ENCODE results near the gene RPL10.
A peak's percentile ranks its signal among the peaks of the same experiment; 100 is the strongest.

RPL10 gene

DNA sequence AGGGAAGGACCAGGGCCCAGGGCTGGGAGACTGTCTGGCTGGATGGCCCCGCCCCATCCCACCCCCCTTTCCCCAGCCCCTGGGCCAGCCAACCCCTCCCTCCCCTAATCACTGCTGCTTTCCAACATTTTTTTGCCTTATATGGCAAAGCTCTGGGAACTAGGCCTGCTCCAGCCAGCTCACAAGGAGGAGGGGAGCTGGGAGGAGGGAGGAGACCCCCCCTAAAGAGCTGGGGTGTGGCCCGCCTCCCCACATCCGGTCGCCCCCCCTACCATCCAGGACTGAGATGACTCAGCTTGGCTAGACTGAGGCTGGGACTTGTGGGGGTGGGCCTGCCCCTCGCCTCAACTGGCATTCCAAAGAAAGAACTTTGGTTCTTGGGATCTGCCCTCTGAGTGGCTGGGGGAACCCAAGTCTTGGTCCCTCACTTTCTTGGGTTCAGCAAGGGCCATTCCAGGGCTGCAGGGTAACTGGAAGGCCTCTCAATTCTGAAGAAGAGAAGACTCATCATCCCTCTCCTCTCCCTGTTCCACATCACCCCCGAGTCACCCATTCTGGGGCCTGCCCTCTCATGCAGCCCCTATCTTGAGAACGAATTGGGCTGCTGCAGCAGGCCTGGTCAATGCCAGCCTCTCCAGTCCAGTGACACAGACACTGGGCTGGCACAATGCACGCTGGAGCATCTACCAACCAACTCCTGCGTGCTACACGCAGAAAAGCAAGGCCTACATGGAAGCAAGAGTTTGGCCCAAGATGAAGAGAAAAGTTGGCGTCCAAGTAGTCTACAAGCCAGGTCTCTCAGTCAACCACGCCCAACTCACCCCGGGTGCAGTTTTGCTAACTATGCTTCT is 28.5 kb upstream of the RPL10 start:
- H3K27ac Mint-ChIP-seq: peak overlapping the region; percentile 93
- peaks cover 74% of the 10 kb centered on the region for H3K36me3 Mint-ChIP-seq
- DNase-seq (ENCODE audit: low spot score in 2 of 2): peak; percentile 47 to 85
- no peaks in the 10 kb centered on the region for H3K9me3 Mint-ChIP-seq
- H3K4me1 Mint-ChIP-seq: peaks cover 26% of the 10 kb centered on the region
- peak; percentile 19 for ATAC-seq
- H3K4me3 Mint-ChIP-seq: peak overlapping the region; percentile 83

DNA sequence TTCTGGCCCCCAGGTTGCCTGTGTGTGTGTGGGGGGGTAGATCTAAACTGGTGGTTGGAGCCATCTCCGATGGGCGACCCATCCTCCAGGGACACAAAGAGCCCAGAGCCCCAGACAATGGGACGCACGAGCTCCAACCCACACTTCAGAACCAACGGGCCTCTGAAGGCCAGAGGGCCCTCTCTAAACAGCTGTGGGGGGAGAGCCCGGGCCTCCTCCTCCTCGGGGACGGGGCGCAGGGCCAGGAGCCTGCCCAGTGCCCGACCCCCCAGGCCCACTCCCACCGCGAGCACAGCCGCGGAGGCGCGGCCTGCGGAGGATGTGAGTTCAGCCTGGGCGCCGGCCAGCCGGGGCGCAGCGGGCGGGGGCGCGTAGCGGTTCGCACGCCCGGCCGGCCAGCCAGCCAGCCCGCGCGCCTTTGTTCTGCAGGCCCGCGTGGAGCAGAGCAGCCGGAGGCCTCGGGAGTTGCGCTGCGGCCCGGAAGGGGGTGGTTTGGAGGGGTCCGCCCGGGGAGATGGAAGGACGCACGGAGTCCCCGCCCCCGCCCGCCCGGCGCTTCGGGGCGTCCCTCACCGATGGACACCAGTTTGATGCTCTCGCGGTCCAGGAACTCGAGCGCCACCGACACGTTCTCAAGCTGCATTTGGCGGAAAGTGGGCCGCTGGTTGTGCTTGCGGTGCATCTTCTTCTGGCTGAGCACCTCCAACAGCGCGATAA is 27.7 kb upstream of the RPL10 start:
- ATAC-seq: no peak
- H3K36me3 Mint-ChIP-seq: peaks cover 66% of the 10 kb centered on the region
- peak overlapping the region; percentile 93 for H3K27ac Mint-ChIP-seq
- no peak for DNase-seq (ENCODE audit: low spot score in 2 of 2)
- peaks cover 22% of the 10 kb centered on the region for H3K4me1 Mint-ChIP-seq
- peak overlapping the region; percentile 83 for H3K4me3 Mint-ChIP-seq
- no peaks in the 10 kb centered on the region for H3K9me3 Mint-ChIP-seq

DNA sequence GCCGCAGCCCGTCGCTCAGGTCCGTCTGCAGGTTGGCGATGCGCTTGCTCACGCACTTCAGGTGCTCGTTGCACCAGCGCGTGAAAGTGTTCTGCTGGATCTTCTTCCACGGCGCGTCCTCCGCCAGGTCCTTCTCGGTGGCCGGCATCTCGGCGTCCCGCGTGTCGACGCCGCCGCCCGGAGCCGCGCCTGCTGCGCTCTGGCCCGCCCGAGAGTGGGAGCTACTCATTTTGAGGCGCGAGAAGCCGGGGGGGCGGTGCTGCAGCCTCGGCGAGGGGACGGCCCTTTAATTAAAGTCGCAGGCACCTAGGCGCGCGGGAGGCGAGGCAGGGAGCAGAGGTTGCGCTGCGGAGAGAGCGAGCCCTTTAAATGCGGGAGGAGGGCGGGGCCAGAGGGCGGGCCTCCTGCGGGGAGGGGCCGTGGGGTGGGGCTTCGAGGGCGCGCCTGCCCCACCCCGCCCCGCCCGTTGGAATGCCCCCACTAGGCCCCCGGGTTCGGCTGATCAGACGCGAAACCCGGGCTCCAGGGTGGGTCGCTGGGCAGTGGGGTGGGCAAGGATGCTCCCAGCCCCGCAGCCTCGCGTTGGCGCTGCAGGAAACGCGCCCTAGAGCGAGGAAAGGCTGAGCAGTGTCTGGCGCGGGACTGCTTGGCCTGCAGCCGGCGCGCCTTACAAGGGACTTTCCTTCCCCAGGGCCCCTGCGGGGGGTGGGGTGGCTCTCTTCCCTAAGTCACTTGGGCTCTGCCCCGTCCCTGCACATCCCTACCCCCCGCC is 27.0 kb upstream of the RPL10 start:
- peaks cover 59% of the 10 kb centered on the region for H3K36me3 Mint-ChIP-seq
- DNase-seq (ENCODE audit: low spot score in 2 of 2): peak; percentile 70 to 91
- ATAC-seq: peak; percentile 65
- H3K9me3 Mint-ChIP-seq: no peaks in the 10 kb centered on the region
- peaks cover 22% of the 10 kb centered on the region for H3K4me1 Mint-ChIP-seq
- peak overlapping the region; percentile 89 for H3K27ac Mint-ChIP-seq
- peak overlapping the region; percentile 83 for H3K4me3 Mint-ChIP-seq

DNA sequence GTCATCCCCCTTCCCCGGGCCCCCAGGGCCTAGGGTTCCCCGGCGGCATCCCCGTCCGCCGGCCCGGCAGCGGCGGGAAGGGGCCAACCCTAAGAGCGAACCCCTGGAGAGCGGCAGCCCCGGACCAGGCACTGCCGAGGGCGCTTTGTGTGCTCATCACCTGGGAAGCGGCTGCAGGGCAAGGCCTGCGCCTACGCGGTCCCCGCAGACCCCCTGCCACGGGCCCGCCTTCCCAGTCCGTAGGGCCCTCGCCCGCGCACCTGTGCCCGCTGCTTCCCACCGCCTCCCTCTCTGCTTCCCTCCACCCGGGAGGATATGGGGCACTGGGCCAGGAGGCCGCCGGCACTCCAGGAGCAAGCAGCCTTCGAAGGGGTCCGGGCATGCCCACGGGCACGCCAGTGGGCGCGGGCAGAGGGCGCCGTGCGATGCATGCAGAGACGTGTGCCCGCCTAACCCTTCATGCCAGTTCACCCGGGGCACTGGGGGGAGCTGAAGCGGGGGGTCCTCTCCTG is 26.3 kb upstream of the RPL10 start:
- H3K27ac Mint-ChIP-seq: peak overlapping the region; percentile 86
- no peak for DNase-seq (ENCODE audit: low spot score in 2 of 2)
- H3K4me1 Mint-ChIP-seq: peaks cover 19% of the 10 kb centered on the region
- ATAC-seq: peak; percentile 0
- peaks cover 52% of the 10 kb centered on the region for H3K36me3 Mint-ChIP-seq
- H3K9me3 Mint-ChIP-seq: no peaks in the 10 kb centered on the region
- peak overlapping the region; percentile 83 for H3K4me3 Mint-ChIP-seq

DNA sequence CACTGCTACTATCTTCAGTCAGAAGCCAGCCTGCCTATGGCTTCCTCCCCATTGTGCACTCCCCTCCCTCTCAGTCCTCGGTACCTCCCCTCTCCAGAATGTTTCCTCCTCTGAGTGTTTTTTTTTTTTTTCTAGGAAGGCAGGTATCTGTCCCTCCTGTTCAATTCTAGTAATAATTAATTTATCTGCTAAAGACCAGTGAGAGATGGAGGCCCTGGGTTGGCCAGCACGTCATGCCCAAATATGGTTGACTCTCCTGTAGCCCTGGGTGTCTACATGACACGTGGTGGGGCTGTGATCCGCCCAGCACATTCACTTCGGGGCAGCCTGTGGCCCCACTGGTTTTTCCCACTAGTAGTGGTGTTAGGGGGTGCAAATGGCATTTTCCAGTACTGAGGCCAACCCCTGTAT is 25.6 kb upstream of the RPL10 start:
- peak in 1 of 2 donors; percentile 72 for DNase-seq (ENCODE audit: low spot score in 2 of 2)
- peak; percentile 37 for ATAC-seq
- peaks cover 45% of the 10 kb centered on the region for H3K36me3 Mint-ChIP-seq
- H3K4me1 Mint-ChIP-seq: peaks cover 22% of the 10 kb centered on the region
- no peaks in the 10 kb centered on the region for H3K9me3 Mint-ChIP-seq
- H3K4me3 Mint-ChIP-seq: peak overlapping the region; percentile 83
- H3K27ac Mint-ChIP-seq: peak overlapping the region; percentile 86

DNA sequence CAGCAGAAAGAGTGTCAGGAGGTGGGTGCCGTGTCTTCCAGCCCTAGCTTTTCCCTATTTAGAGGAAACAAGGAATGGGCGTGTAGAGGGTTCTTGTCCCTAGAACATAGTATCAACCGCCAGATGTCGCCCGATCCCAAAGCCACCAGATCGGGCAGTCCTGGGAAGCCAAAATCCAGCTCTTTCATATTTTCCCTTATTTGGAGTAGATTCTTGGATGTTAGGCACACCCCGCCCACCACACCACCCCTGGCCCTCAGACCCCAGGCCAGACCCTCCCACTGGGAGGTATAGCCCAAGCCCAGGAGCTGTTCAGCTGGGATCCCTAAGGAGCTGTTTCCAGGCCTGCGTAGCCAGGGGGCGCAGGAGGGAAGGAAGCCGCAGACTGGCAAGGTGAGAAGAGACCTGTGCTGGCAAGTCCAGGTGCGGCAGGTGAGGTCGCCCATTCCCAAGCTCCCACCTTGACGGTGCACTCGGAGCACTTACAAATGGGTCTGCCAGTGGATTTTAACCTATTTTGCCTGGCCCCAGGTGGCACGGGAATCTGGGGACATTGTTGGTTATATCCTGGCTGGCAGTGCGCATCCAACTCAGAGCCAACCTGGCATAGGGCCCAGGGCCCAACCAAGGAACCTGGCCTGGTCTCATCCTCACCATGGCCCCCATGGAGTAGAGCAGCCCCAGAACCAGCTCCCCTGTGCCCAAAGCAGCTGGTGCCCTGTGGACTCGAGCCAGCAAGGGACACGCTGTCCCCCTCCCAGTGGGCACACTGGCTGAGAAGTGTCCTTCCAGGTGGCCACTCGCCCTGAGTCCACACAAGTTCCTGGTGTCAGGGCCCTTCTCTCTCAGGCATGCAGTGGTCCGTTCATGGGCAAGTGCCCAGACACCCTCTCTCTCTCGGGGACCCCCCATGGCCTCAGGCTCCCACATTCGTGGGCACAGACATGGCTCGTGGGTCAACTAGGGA is 24.6 kb upstream of the RPL10 start:
- H3K36me3 Mint-ChIP-seq: peaks cover 35% of the 10 kb centered on the region
- no peak overlapping the region for H3K27ac Mint-ChIP-seq
- peak overlapping the region; percentile 83 for H3K4me3 Mint-ChIP-seq
- DNase-seq (ENCODE audit: low spot score in 2 of 2): no peak
- H3K9me3 Mint-ChIP-seq: no peaks in the 10 kb centered on the region
- no peak for ATAC-seq
- H3K4me1 Mint-ChIP-seq: peaks cover 13% of the 10 kb centered on the region

DNA sequence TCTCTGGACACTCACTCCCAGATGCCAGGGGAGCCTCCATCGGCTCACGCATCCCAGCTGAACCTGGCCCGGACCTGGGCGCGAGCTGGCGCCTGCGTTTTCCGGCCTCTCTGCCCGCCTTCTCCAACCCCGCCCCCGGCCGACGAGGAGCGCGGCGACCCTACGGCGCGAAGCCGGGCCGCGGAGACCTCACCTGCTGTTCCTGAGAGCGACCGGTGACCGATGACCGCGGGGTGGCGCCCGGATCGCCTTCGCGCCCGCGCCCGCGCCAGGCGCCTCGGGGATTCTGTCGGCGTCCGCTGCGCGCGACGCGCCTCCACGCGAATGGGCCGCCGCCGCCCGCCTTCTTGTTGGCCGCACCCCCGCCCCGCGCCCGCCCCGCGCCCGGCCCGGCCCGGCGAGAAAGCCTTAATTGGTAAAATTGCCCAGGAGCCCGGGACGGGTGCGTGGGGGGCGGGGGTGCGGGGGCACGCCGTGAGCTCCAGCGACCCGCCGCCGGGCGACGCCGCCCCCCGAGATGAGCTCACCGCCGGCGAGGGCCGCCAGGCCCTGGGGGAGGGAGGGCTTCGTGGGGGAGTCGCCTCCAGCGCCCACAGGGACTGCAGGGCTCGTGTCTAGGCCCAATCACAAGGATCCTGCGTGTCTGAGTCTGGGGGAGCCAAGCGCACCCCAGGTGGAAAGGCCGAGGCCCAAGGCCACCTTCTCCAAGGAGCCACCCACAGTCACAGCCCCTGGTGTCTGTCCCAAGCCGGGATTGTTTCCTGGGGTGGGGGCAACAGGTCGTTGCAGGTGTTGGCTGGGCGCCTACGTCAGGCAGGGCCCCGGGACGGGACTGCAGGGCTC is 23.6 kb upstream of the RPL10 start, which contains the start of gene FLNA:
TSS of gene FLNA (minus strand) at position 322 of the 843 bp plus-strand sequence. CDS start 3,389 bp downstream, outside the sequence.
- ATAC-seq (no peak), DNase-seq (ENCODE audit: low spot score in 2 of 2) (no peak)
- no peak within 1 kb of the TSS for H3K27ac Mint-ChIP-seq
- no peaks in the 10 kb centered on the region for H3K9me3 Mint-ChIP-seq
- H3K36me3 Mint-ChIP-seq: peaks cover 28% of the 10 kb centered on the region
- H3K4me3 Mint-ChIP-seq: peak within 1 kb of the TSS; percentile 83
- peaks cover 13% of the 10 kb centered on the region for H3K4me1 Mint-ChIP-seq

DNA sequence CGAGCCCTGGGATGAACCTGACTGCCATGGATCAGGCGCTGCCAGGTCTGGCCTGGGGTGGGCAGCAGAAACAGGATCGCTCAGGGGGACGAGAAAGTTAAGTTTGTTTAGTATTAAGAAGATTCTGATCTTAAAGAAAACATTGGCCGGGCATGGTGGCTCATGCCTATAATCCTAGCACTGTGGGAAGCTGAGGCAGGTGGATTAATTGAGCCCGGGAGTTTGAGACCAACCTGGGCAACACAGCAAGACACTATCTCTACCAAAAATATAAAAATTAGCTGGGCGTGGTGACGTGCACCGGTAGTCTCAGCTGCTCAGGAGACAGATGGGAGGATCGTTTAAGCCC is 23.0 kb upstream of the RPL10 start:
- ATAC-seq (no peak), DNase-seq (ENCODE audit: low spot score in 2 of 2) (no peak)
- peak overlapping the region; percentile 83 for H3K4me3 Mint-ChIP-seq
- H3K4me1 Mint-ChIP-seq: peaks cover 17% of the 10 kb centered on the region
- H3K27ac Mint-ChIP-seq: no peak overlapping the region
- H3K36me3 Mint-ChIP-seq: peaks cover 28% of the 10 kb centered on the region
- no peaks in the 10 kb centered on the region for H3K9me3 Mint-ChIP-seq

DNA sequence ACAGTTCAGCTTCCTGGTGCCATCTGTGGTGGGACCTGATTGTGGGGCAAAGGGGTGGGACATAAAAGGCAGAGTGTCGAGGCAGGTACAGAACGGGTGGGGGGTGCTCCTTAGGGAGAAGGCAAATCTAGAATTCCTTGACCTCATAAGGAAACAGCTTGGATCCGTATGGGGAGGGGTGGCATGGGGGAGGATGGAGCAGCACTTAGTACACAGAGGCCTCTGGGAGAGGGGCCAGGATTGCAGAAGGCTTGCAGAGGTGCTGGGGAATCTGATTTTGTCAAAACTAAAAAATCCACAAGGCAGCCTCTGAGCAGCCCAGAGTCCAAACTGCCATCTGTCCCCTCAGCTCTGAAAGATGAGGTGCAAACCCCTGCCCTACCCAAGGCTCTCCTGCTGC is 21.4 kb upstream of the RPL10 start:
- ATAC-seq: no peak
- H3K4me1 Mint-ChIP-seq: peaks cover 27% of the 10 kb centered on the region
- H3K27ac Mint-ChIP-seq: peak overlapping the region; percentile 52
- no peaks in the 10 kb centered on the region for H3K9me3 Mint-ChIP-seq
- H3K4me3 Mint-ChIP-seq: peak overlapping the region; percentile 83
- DNase-seq (ENCODE audit: low spot score in 2 of 2): no peak
- H3K36me3 Mint-ChIP-seq: peaks cover 31% of the 10 kb centered on the region

DNA sequence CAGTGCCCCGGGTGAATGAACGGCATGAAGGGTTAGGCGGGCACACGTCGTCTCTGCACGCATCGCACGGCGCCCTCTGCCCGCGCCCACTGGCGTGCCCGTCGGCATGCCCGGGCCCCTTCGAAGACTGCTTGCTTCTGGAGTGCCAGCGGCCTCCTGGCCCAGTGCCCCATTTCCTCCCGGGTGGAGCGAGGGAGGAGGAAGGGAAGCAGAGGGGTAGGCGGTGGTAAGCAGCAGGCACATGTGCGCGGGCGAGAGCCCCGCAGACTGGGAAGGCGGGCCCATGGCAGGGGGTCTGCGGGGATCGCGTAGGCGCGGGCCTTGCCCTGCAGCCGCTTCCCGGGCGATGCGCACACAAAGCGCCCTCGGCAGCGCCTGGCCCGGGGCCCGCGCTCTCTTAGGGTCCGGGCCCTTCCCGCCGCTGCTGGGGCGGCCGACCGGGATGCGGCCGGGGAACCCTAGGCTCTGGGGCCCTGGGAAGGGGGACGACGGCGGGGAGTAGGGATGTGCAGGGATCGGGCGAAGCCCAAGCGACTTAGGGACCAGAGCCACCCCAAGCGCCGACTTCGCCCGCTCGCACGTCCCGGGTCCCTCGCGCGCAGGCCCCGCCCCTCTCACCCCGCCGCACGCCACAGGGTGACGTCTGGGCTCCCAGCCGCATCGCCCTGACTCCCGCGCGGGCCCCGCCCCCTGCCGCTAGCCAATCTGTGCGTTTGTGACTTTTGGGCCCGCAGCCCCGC is 19.9 kb upstream of the RPL10 start:
- Mint-ChIP-seq H3K36me3 (peaks cover 39% of the 10 kb centered on the region), H3K4me3 (peak overlapping the region; percentile 83), H3K4me1 (peaks cover 27% of the 10 kb centered on the region), H3K27ac (peak overlapping the region; percentile 91), H3K9me3 (no peaks in the 10 kb centered on the region)
- ATAC-seq (peak; percentile 1), DNase-seq (ENCODE audit: low spot score in 2 of 2) (peak in 1 of 2 donors; percentile 74)

DNA sequence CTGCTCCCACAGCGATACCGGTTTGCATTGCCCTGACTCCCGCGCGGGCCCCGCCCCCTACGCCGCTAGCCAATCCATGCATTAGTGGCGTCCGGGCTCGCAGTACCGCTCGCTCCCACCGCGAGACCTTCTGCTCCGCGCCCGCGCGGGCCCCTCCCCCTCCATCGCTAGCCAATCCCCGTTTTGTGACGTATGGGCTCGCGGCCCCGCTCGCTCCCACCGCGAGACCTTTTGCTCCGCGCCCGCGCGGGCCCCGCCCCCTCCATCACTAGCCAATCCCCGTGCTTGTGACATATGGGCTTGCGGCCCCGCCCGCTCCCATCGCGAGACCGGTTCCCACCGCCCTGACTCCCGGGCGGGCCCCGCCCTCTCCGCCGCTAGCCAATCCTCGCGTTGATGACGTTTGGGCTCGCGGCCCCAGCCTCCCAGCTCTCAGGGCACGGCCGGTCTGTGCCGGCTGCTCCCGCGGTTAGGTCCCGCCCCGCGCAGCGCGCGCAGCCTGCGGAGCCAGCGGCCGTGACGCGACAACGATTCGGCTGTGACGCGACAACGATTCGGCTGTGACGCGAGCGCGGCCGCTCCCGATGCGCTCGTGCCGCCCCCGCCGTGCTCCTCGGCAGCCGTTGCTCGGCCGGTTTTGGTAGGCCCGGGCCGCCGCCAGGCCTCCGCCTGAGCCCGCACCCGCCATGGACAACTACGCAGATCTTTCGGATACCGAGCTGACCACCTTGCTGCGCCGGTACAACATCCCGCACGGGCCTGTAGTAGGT is 19.2 kb upstream of the RPL10 start, which contains the start of gene EMD:
TSS of gene EMD (plus strand) at position 497 of the 770 bp plus-strand sequence. CDS start at position 687, 190 bp downstream.
- H3K9me3 Mint-ChIP-seq: no peaks in the 10 kb centered on the region
- H3K36me3 Mint-ChIP-seq: peaks cover 47% of the 10 kb centered on the region
- peak within 1 kb of the TSS; percentile 91 for H3K27ac Mint-ChIP-seq
- H3K4me1 Mint-ChIP-seq: peaks cover 31% of the 10 kb centered on the region
- peak within 1 kb of the TSS; percentile 83 for H3K4me3 Mint-ChIP-seq
- DNase-seq (ENCODE audit: low spot score in 2 of 2) (peak; percentile 83 to 93), ATAC-seq (peak; percentile 88)

DNA sequence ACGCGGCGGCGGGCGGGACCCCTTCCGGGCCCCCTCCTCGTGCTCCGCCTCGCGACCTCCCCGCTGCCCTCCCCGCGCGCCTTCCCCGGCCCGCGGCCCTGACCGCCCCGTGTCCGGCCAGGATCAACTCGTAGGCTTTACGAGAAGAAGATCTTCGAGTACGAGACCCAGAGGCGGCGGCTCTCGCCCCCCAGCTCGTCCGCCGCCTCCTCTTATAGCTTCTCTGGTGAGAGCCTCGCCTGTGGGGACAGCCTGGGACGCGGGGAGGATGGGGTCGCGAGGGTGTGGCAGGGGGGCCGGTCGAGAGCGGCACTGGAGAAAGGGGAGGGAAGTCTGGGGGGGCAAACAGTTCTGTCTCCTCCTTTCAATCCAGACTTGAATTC is 18.6 kb upstream of the RPL10 start:
- Mint-ChIP-seq H3K4me3 (peak overlapping the region; percentile 83), H3K9me3 (no peaks in the 10 kb centered on the region), H3K27ac (peak overlapping the region; percentile 91), H3K4me1 (peaks cover 31% of the 10 kb centered on the region), H3K36me3 (peaks cover 52% of the 10 kb centered on the region)
- no peak for DNase-seq (ENCODE audit: low spot score in 2 of 2)
- ATAC-seq: no peak

All from stimulated activated effector memory CD8-positive, alpha-beta T cell treated with anti-CD3 and anti-CD28 coated beads, Interleukin-12 subunit alpha, Interleukin-12 subunit beta, amount 100 ng/mL, for 72 hours (primary cell).